Thoracic aorta (tissue), 2 donors: ENCODE measurements around the gene TMEM235. TPM values are rescaled to one million over a fixed set of nuclear protein-coding genes. Genes with fewer than 3 reads are reported as not detected.

Source experiments
- ATAC-seq: fragments of 150-250 bp; one replicate; pipeline ENCODE4 v1.8.0; 2017; ENCODE audit warnings: low read depth; ENCODE audit not compliant: insufficient number of reproducible peaks, low FRiP score
- DNase-seq: peaks from one replicate; pipeline ENCODE4 v3.0.0-alpha.2; 2020; ENCODE audit warnings: low spot score
- H3K27ac ChIP-seq, 2 donors: fragments of 200-600 bp; sonication (generic); 1 replicate in 1 of 2; 2 replicates in 1 of 2; pipeline ENCODE4 v1.5.1; 2016; ENCODE audit warnings: mild to moderate bottlenecking in 2 of 2, moderate library complexity in 2 of 2
- H3K27me3 ChIP-seq: fragments of 200-600 bp; sonication (generic); replicated peaks from 2 replicates; pipeline ENCODE4 v1.6.0; 2016; ENCODE audit warnings: mild to moderate bottlenecking; ENCODE audit not compliant: insufficient read depth
- H3K36me3 ChIP-seq: fragments of 200-600 bp; sonication (generic); one replicate; pipeline ENCODE4 v1.5.1; 2016
- H3K4me1 ChIP-seq, 2 donors: fragments of 200-600 bp; sonication (generic); 1 replicate in 1 of 2; 2 replicates in 1 of 2; pipeline versions ENCODE4 v1.5.1 to v1.6.0; 2016; ENCODE audit warnings: low read depth in 2 of 2, mild to moderate bottlenecking in 1 of 2; ENCODE audit not compliant: control insufficient read depth in 1 of 2
- H3K4me3 ChIP-seq: fragments of 200-600 bp; sonication (generic); 2 replicates; pipeline ENCODE4 v1.5.1; 2016; ENCODE audit warnings: mild to moderate bottlenecking
- H3K9me3 ChIP-seq: fragments of 200-600 bp; sonication (generic); 2 replicates; pipeline ENCODE4 v1.5.1; 2016
- CTCF ChIP-seq: fragments of 200-600 bp; sonication (generic); IDR thresholded peaks from one replicate; pipeline ENCODE4 v1.5.1; 2019; ENCODE audit warnings: antibody characterized with exemption
- total RNA-seq, 2 donors: library from RNA; depleted of rRNA; stranded (reverse); fragments of >200 nt; gene quantifications; one replicate each; pipeline versions ENCODE4 v1.1.0 to v1.2.3, GENCODE V29; 2016

TMEM235 gene
- total RNA-seq, 2 donors from 2014 or later, result not detected

GRCh38 chr17:78248051-78248914 is 16.9 kb downstream of the TMEM235 start:
- H3K9me3 ChIP-seq, result no peaks in the 10 kb centered on the region
- no peak overlapping the region for H3K27ac ChIP-seq
- no peak for TF ChIP-seq CTCF
- no peaks in the 10 kb centered on the region for H3K27me3 ChIP-seq
- H3K4me3 ChIP-seq, result no peak overlapping the region
- no peaks in the 10 kb centered on the region for H3K36me3 ChIP-seq
- H3K4me1 ChIP-seq, result peaks cover 0 to 6% of the 10 kb centered on the region in 2 donors
- DNase-seq, result no peak
- ATAC-seq, result no peak

- DNase-seq (no peak), ATAC-seq (no peak)
- Histone ChIP-seq H3K36me3 (no peaks in the 10 kb centered on the region), H3K4me1 (peaks cover 0 to 12% of the 10 kb centered on the region in 2 donors), H3K27me3 (no peaks in the 10 kb centered on the region), H3K4me3 (no peak overlapping the region), H3K9me3 (no peaks in the 10 kb centered on the region), H3K27ac (no peak overlapping the region)
- TF ChIP-seq CTCF, result no peak
Measured at GRCh38 chr17:78249074-78249817, 17.8 kb downstream of the TMEM235 start.

- H3K27ac ChIP-seq, result no peak overlapping the region
- peaks cover 0 to 12% of the 10 kb centered on the region in 2 donors for H3K4me1 ChIP-seq
- H3K27me3 ChIP-seq, result no peaks in the 10 kb centered on the region
- H3K36me3 ChIP-seq, result no peaks in the 10 kb centered on the region
- no peak for TF ChIP-seq CTCF
- no peak for ATAC-seq
- DNase-seq, result no peak
- H3K4me3 ChIP-seq, result no peak overlapping the region
- H3K9me3 ChIP-seq, result no peaks in the 10 kb centered on the region
Measured at GRCh38 chr17:78249818-78250806, 18.7 kb downstream of the TMEM235 start.

GRCh38 chr17:78250891-78251772 is 19.7 kb downstream of the TMEM235 start:
- H3K9me3 ChIP-seq, result no peaks in the 10 kb centered on the region
- ATAC-seq (peak; percentile 68), DNase-seq (no peak)
- peaks cover 0 to 12% of the 10 kb centered on the region in 2 donors for H3K4me1 ChIP-seq
- peak; percentile 99 for TF ChIP-seq CTCF
- no peaks in the 10 kb centered on the region for H3K36me3 ChIP-seq
- H3K4me3 ChIP-seq, result no peak overlapping the region
- H3K27ac ChIP-seq, result no peak overlapping the region
- H3K27me3 ChIP-seq, result no peaks in the 10 kb centered on the region
